Mucosa of descending colon (tissue), 3 donors: ENCODE measurements around the gene BUB1B. TPM values are rescaled to one million over a fixed set of nuclear protein-coding genes. Genes with fewer than 3 reads are reported as not detected.

Experiments
- ATAC-seq: fragments of 200-7000 bp; cut with Tn5 transposase; one replicate; pipeline ENCODE4 v1.9.1; 2020; ENCODE audit warnings: mild to moderate bottlenecking, moderate library complexity
- DNase-seq, 3 donors: peaks; one replicate each; pipeline ENCODE4 v3.0.0-alpha.2; 2020
- H3K36me3 ChIP-seq: fragments of 200-600 bp; one replicate; pipeline ENCODE4 v1.8.0; 2021; ENCODE audit warnings: low read depth, mild to moderate bottlenecking
- H3K4me1 ChIP-seq: fragments of 200-600 bp; one replicate; pipeline ENCODE4 v1.8.0; 2021; ENCODE audit warnings: low read depth, mild to moderate bottlenecking
- H3K4me3 ChIP-seq: fragments of 200-600 bp; one replicate; pipeline ENCODE4 v1.8.0; 2021; ENCODE audit warnings: mild to moderate bottlenecking
- H3K9me3 ChIP-seq: fragments of 200-600 bp; one replicate; pipeline ENCODE4 v1.8.0; 2021; ENCODE audit warnings: mild to moderate bottlenecking
- intact Hi-C, 2 donors: fragments of 100-400 bp; cut with DNase I in 1 of 2; cut with micrococcal nuclease in 1 of 2; formaldehyde crosslinking; loops; one replicate each; pipeline versions ENCODE4 v1.11.0 to v1.11.1; 2022; cut with DNase I, micrococcal nuclease
- total RNA-seq, 3 donors: library from RNA; stranded (reverse); fragmentation: NEBNext Ultra II Directional in 2 of 3; extraction: Animal tissue kit (Norgen Biotek cat#: 25700) in 2 of 3; gene quantifications; one replicate each; pipeline versions ENCODE4 v1.2.1 to v1.2.4, GENCODE V29; 2021 to 2023
- TF ChIP-seq, protein P1 (sequence below): fragments of 200-600 bp; IDR thresholded peaks from one replicate; pipeline ENCODE4 v1.8.0; 2022; ENCODE audit warnings: antibody characterized with exemption, mild to moderate bottlenecking
- donor health status: DM: no; HTN: no; CAD: no; lungs with moderate emphysema.
- donor health status: DM: no; HTN: no; CAD: no.
- donor health status: DM: no; HTN: yes; CAD: no.

BUB1B gene
- total RNA-seq, 3 donors from 2014 or later: 5.0 to 13.6 (median 5.1) TPM

DNA sequence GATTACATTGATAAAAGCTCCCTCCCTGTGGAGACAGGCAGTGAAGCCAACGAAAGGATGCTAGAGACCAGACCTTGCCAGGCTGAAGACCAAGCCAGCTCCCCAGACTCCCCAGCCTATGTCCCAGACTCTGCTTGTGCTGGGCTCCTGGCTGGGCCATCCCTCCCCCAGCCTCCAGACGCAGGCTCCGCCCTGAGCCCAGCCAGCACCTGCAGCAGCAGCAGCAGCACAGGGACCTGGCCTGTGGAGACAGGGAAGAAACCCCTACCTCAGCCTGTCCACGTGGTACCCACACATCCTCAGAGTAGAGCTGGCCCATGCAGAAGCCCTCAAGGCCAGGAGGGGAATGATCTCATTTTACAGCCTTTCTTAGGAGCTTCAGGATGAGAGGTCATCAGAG, 108.7 kb downstream of the BUB1B start:
- ATAC-seq (no peak), DNase-seq (no peak)
- Histone ChIP-seq H3K4me1 (no peaks in the 10 kb centered on the region), H3K4me3 (no peak overlapping the region), H3K36me3 (no peaks in the 10 kb centered on the region), H3K9me3 (no peaks in the 10 kb centered on the region)
- TF ChIP-seq, protein P1, sequence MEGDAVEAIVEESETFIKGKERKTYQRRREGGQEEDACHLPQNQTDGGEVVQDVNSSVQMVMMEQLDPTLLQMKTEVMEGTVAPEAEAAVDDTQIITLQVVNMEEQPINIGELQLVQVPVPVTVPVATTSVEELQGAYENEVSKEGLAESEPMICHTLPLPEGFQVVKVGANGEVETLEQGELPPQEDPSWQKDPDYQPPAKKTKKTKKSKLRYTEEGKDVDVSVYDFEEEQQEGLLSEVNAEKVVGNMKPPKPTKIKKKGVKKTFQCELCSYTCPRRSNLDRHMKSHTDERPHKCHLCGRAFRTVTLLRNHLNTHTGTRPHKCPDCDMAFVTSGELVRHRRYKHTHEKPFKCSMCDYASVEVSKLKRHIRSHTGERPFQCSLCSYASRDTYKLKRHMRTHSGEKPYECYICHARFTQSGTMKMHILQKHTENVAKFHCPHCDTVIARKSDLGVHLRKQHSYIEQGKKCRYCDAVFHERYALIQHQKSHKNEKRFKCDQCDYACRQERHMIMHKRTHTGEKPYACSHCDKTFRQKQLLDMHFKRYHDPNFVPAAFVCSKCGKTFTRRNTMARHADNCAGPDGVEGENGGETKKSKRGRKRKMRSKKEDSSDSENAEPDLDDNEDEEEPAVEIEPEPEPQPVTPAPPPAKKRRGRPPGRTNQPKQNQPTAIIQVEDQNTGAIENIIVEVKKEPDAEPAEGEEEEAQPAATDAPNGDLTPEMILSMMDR: no peak
- intact Hi-C loops: loop anchor here in 1 of 2 donors (5.0 kb wide), 2 partner anchors 47 to 227 kb away; no protein-coding TSS in a partner anchor

DNA sequence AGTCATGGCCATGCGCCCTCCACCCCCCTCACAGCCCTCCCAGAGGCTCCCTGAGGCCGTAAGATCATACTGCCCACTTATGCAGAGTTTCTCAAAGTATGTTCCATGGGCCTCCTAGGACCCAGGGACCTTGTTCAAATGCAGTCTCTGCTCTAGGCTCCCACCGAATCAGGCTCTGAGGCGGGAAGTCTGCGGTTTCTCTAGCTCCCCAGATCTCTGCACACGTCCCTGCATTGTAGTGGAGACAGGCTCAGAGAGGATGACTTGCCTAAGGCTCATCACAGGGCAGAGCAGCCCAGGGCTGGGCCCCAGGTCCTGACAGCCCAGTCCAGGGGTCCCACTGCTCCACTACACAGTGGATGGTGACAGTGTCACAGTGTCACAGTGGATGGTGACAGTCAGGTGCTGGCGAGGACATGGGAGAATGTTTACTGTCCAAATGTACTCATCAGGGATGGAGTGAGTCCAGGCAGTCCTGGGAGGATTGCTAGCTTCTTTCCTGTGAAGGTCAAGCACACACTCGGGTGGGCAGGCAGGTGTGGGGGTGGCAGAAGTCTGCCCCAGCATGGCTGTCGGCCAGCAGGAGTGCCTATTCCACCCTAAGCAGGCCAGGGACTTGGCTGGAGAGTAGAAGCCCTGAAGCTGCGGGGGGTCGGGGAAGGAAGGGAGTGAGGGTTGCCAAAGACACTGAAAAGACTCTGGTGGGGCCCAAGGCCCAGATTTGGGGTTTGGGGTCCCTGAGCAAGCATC, 109.6 kb downstream of the BUB1B start:
- DNase-seq: no peak
- no peak for ATAC-seq
- intact Hi-C loops: loop anchor here in 1 of 2 donors (5.0 kb wide), 2 partner anchors 48 to 228 kb away; no protein-coding TSS in a partner anchor

More for the DNA sequence above, 109.6 kb downstream of the BUB1B start:
- Histone ChIP-seq H3K4me3 (no peak overlapping the region), H3K4me1 (no peaks in the 10 kb centered on the region), H3K9me3 (no peaks in the 10 kb centered on the region), H3K36me3 (no peaks in the 10 kb centered on the region)
- TF ChIP-seq, protein P1: no peak

Other genes with a start within 250 kb of the BUB1B start
- gene GPR176, start 240.8 kb upstream of the BUB1B start, total RNA-seq: 1 to 10 TPM in 2 of 3 donors, under 1 TPM in 1; 0.32 to 4.9 (median 1.2) TPM
- gene EIF2AK4, start 227.0 kb upstream of the BUB1B start, total RNA-seq: 10 to 100 TPM; 17.3 to 31.2 (median 23.9) TPM
- 100 to 1,000 TPM; 131 to 154 (median 142) TPM for gene SRP14, start 121.9 kb upstream of the BUB1B start, total RNA-seq
- gene BMF, start 52.2 kb upstream of the BUB1B start, total RNA-seq: 10 to 100 TPM; 12.6 to 32.1 (median 28.7) TPM
- gene PAK6, start 78.0 kb downstream of the BUB1B start, total RNA-seq: 1 to 10 TPM in 2 of 3 donors, under 1 TPM in 1; 0.98 to 3.1 (median 2.7) TPM
- under 1 TPM in 1 of 3 donors, not detected in 2; 0.25 TPM for gene ANKRD63, start 122.0 kb downstream of the BUB1B start, total RNA-seq
- gene PLCB2, start 146.9 kb downstream of the BUB1B start, total RNA-seq: 10 to 100 TPM in 2 of 3 donors, 1 to 10 TPM in 1; 9.9 to 21.8 (median 17.4) TPM
- 100 to 1,000 TPM in 1 of 3 donors, 10 to 100 TPM in 2; 15.6 to 120 (median 21.1) TPM for gene INAFM2, start 162.6 kb downstream of the BUB1B start, total RNA-seq
- gene CCDC9B, start 179.9 kb downstream of the BUB1B start, total RNA-seq: 100 to 1,000 TPM in 1 of 3 donors, 10 to 100 TPM in 2; 34.9 to 204 (median 37.2) TPM
- gene PHGR1, start 190.0 kb downstream of the BUB1B start, total RNA-seq: 1,000 to 10,000 TPM in 2 of 3 donors, 100 to 1,000 TPM in 1; 932 to 1,439 (median 1,228) TPM
- gene DISP2, start 197.2 kb downstream of the BUB1B start, total RNA-seq: 10 to 100 TPM in 2 of 3 donors, 1 to 10 TPM in 1; 5.1 to 23.4 (median 16.1) TPM
- 10 to 100 TPM in 2 of 3 donors, 1 to 10 TPM in 1; 9.4 to 16.4 (median 10.5) TPM for gene KNSTRN, start 221.7 kb downstream of the BUB1B start, total RNA-seq
- gene IVD, start 244.7 kb downstream of the BUB1B start, total RNA-seq: 10 to 100 TPM; 65.8 to 88.3 (median 74.8) TPM